Sigmoid colon (tissue), 7 donors: ENCODE measurements around the gene CABP2. TPM values are rescaled to one million over a fixed set of nuclear protein-coding genes. Genes with fewer than 3 reads are reported as not detected.

Experiments
- DNase-seq: peaks from one replicate; pipeline ENCODE4 v3.0.0-alpha.2; 2019
- H3K27ac ChIP-seq, 4 donors: fragments of 200-600 bp; sonication (generic); one replicate each; pipeline ENCODE4 v1.5.1; 2016 to 2019; ENCODE audit warnings: mild to moderate bottlenecking in 1 of 4
- H3K27me3 ChIP-seq, 3 donors: fragments of 200-600 bp; sonication (generic); one replicate each; pipeline ENCODE4 v1.5.1; 2019; ENCODE audit warnings: mild to moderate bottlenecking in 1 of 3
- H3K36me3 ChIP-seq, 4 donors: fragments of 200-600 bp; sonication (generic); one replicate each; pipeline ENCODE4 v1.5.1; 2016 to 2019
- H3K4me1 ChIP-seq, 4 donors: fragments of 200-600 bp; sonication (generic); one replicate each; pipeline ENCODE4 v1.5.1; 2017 to 2019
- H3K4me3 ChIP-seq, 4 donors: fragments of 200-600 bp; sonication (generic); one replicate each; pipeline ENCODE4 v1.5.1; 2017 to 2019; ENCODE audit warnings: mild to moderate bottlenecking in 2 of 4, moderate library complexity in 1 of 4
- H3K9me3 ChIP-seq, 4 donors: fragments of 200-600 bp in 3 of 4; sonication (generic) in 3 of 4; one replicate each; pipeline versions ENCODE4 v1.5.1 to v1.6.1; 2013 to 2019
- EP300 ChIP-seq, 4 donors: sonication (generic); formaldehyde crosslinking; IDR thresholded peaks; one replicate each; pipeline ENCODE4 v1.6.1; 2017; ENCODE audit warnings: antibody characterized with exemption in 4 of 4
- POLR2A ChIP-seq, 2 donors: fragments of 450-650 bp; IDR thresholded peaks; one replicate each; pipeline ENCODE4 v1.6.1; 2016; ENCODE audit warnings: antibody characterized with exemption in 2 of 2, mild to moderate bottlenecking in 2 of 2, moderate library complexity in 2 of 2
- POLR2AphosphoS5 ChIP-seq, 4 donors: sonication (generic); formaldehyde crosslinking; IDR thresholded peaks; one replicate each; pipeline ENCODE4 v1.6.1; 2017; ENCODE audit warnings: antibody characterized with exemption in 4 of 4
- WGBS, 2 donors: extraction: QIAGEN DNeasy Blood & Tissue Kit; methylation state at CpG; one replicate each; pipeline ENCODE4 v1.1.7; 2013; 5-methylcytosine and 5-hydroxymethylcytosine counted together
- intact Hi-C: fragments of 100-400 bp; cut with DNase I; formaldehyde crosslinking; loops from one replicate; pipeline ENCODE4 v1.15.1; 2023
- polyA plus RNA-seq, 3 donors: library from polyadenylated mRNA; stranded (reverse); fragments of 200-250 nt; gene quantifications; one replicate each; pipeline ENCODE4 v1.2.3, GENCODE V29; 2013
- total RNA-seq, 4 donors: library from RNA; depleted of rRNA; stranded (reverse); fragments of >200 nt; gene quantifications; one replicate each; pipeline ENCODE4 v1.1.0, GENCODE V29; 2016
- TF ChIP-seq, protein P1 (sequence below), 4 experiments: fragments of 450-650 bp in 3 of 4; fragments of 200-600 bp in 1 of 4; IDR thresholded peaks; one replicate each; pipeline ENCODE4 v1.5.1; 2016 to 2019; ENCODE audit warnings: antibody characterized with exemption in 4 of 4, mild to moderate bottlenecking in 3 of 4, moderate library complexity in 2 of 4
- donor health status: healthy with polysubstance abuse.
- donor health status: Bipolar disorder and iron deficiency.
- donor health status: healthy.

Gene CABP2
- total and polyA plus RNA-seq, 7 donors = not detected

GRCh38 chr11:67497656-67498291 lies 25.5 kb downstream of the CABP2 start:
- H3K36me3 ChIP-seq = peaks cover 0 to 12% (median 0%) of the 10 kb centered on the region in 4 donors
- no peak overlapping the region for H3K4me3 ChIP-seq
- WGBS, 2 donors = 96% methylated on average over 21 of the region's 21 CpGs
- DNase-seq = no peak
- H3K27ac ChIP-seq = no peak overlapping the region
- no peaks in the 10 kb centered on the region for H3K9me3 ChIP-seq
- TF ChIP-seq EP300 (IDR thresholded peaks at IDR 0.05) = no peak
- TF ChIP-seq, protein P1, sequence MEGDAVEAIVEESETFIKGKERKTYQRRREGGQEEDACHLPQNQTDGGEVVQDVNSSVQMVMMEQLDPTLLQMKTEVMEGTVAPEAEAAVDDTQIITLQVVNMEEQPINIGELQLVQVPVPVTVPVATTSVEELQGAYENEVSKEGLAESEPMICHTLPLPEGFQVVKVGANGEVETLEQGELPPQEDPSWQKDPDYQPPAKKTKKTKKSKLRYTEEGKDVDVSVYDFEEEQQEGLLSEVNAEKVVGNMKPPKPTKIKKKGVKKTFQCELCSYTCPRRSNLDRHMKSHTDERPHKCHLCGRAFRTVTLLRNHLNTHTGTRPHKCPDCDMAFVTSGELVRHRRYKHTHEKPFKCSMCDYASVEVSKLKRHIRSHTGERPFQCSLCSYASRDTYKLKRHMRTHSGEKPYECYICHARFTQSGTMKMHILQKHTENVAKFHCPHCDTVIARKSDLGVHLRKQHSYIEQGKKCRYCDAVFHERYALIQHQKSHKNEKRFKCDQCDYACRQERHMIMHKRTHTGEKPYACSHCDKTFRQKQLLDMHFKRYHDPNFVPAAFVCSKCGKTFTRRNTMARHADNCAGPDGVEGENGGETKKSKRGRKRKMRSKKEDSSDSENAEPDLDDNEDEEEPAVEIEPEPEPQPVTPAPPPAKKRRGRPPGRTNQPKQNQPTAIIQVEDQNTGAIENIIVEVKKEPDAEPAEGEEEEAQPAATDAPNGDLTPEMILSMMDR (IDR thresholded peaks at IDR 0.05) = no peak
- TF ChIP-seq POLR2AphosphoS5 (IDR thresholded peaks at IDR 0.05) = no peak
- no peak for TF ChIP-seq POLR2A (IDR thresholded peaks at IDR 0.05)
- intact Hi-C loops = no loop called here
- peaks cover 0 to 17% (median 5%) of the 10 kb centered on the region in 3 donors for H3K27me3 ChIP-seq
- no peaks in the 10 kb centered on the region for H3K4me1 ChIP-seq

- H3K27me3 ChIP-seq = peaks cover 0 to under 1% (median 0%) of the 10 kb centered on the region in 3 donors
- peaks cover 0 to 26% (median 0%) of the 10 kb centered on the region in 4 donors for H3K36me3 ChIP-seq
- intact Hi-C loops = no loop called here
- WGBS, 2 donors = 96 to 97% methylated on average over 12 of the region's 12 CpGs
- no peak overlapping the region for H3K4me3 ChIP-seq
- no peak overlapping the region for H3K27ac ChIP-seq
- H3K4me1 ChIP-seq = no peaks in the 10 kb centered on the region
- no peaks in the 10 kb centered on the region for H3K9me3 ChIP-seq
- DNase-seq = no peak
- TF ChIP-seq, protein P1 (IDR thresholded peaks at IDR 0.05) = no peak
- TF ChIP-seq POLR2A (IDR thresholded peaks at IDR 0.05) (no peak), EP300 (IDR thresholded peaks at IDR 0.05) (no peak), POLR2AphosphoS5 (IDR thresholded peaks at IDR 0.05) (no peak)
These were observed 27.1 kb downstream of the CABP2 start for GRCh38 chr11:67496113-67496512.

- no peak overlapping the region for H3K4me3 ChIP-seq
- no peaks in the 10 kb centered on the region for H3K4me1 ChIP-seq
- TF ChIP-seq, protein P1 (IDR thresholded peaks at IDR 0.05) = no peak
- TF ChIP-seq POLR2A (IDR thresholded peaks at IDR 0.05) (no peak), POLR2AphosphoS5 (IDR thresholded peaks at IDR 0.05) (no peak), EP300 (IDR thresholded peaks at IDR 0.05) (no peak)
- no peaks in the 10 kb centered on the region for H3K9me3 ChIP-seq
- no peak for DNase-seq
- H3K27ac ChIP-seq = no peak overlapping the region
- H3K27me3 ChIP-seq = no peaks in the 10 kb centered on the region
- intact Hi-C loops = no loop called here
- WGBS, 2 donors = 93 to 94% methylated on average over 16 of the region's 16 CpGs
- peaks cover 0 to 33% (median 3%) of the 10 kb centered on the region in 4 donors for H3K36me3 ChIP-seq
These were observed 27.8 kb downstream of the CABP2 start for GRCh38 chr11:67495234-67496005.

GRCh38 chr11:67494371-67495233 lies 28.6 kb downstream of the CABP2 start:
- TF ChIP-seq POLR2AphosphoS5 (IDR thresholded peaks at IDR 0.05) = no peak
- TF ChIP-seq, protein P1 (IDR thresholded peaks at IDR 0.05) = no peak
- TF ChIP-seq EP300 (IDR thresholded peaks at IDR 0.05) = no peak
- TF ChIP-seq POLR2A (IDR thresholded peaks at IDR 0.05) = no peak
- WGBS, 2 donors = 92 to 93% methylated on average over 59 of the region's 59 CpGs
- H3K4me1 ChIP-seq = no peaks in the 10 kb centered on the region
- no peak overlapping the region for H3K4me3 ChIP-seq
- no peaks in the 10 kb centered on the region for H3K27me3 ChIP-seq
- DNase-seq = no peak
- no peak overlapping the region for H3K27ac ChIP-seq
- H3K9me3 ChIP-seq = no peaks in the 10 kb centered on the region
- H3K36me3 ChIP-seq = peaks cover 0 to 41% (median 11%) of the 10 kb centered on the region in 4 donors
- intact Hi-C loops = no loop called here
